ENCODE results near the gene IL3.

Gene IL3

GRCh38 chr5:132073231-132074013 lies 13.0 kb downstream of the IL3 start, which contains the start of gene CSF2:
CSF2 (plus strand) TSS chr5:132073789; CDS start chr5:132073824, 35 bp downstream.
- peak in 1 of 2 donors; percentile 32 for DNase-seq

- no peak for DNase-seq
These were observed 13.8 kb downstream of the IL3 start for GRCh38 chr5:132074091-132074771.

- peak in 1 of 2 donors; percentile 39 for DNase-seq
These were observed 14.6 kb downstream of the IL3 start for GRCh38 chr5:132074772-132075718.

- DNase-seq, result no peak
These were observed 15.2 kb downstream of the IL3 start for GRCh38 chr5:132075719-132076077.

- DNase-seq, result peak in 1 of 2 donors; percentile 34
These were observed 15.9 kb downstream of the IL3 start for GRCh38 chr5:132076202-132076830.

- peak in 1 of 2 donors; percentile 34 for DNase-seq
These were observed 16.5 kb downstream of the IL3 start for GRCh38 chr5:132076983-132077382.

GRCh38 chr5:132079081-132079480 lies 18.6 kb downstream of the IL3 start:
- DNase-seq, result no peak

GRCh38 chr5:132079619-132080018 lies 19.2 kb downstream of the IL3 start:
- no peak for DNase-seq

GRCh38 chr5:132080595-132080994 lies 20.1 kb downstream of the IL3 start:
- no peak for DNase-seq

- DNase-seq, result no peak
These were observed 21.0 kb downstream of the IL3 start for GRCh38 chr5:132081458-132081857.

- no peak for DNase-seq
These were observed 22.0 kb downstream of the IL3 start for GRCh38 chr5:132082329-132083023.

- no peak for DNase-seq
These were observed 22.7 kb downstream of the IL3 start for GRCh38 chr5:132083071-132083678.

GRCh38 chr5:132085686-132086085 lies 25.2 kb downstream of the IL3 start:
- no peak for DNase-seq

- DNase-seq, result no peak
These were observed 25.9 kb downstream of the IL3 start for GRCh38 chr5:132086277-132086794.

- DNase-seq, result no peak
These were observed 26.7 kb downstream of the IL3 start for GRCh38 chr5:132087176-132087575.

- DNase-seq, result no peak
These were observed 27.2 kb downstream of the IL3 start for GRCh38 chr5:132087661-132088060.

- DNase-seq, result no peak
These were observed 28.9 kb downstream of the IL3 start for GRCh38 chr5:132089363-132089762.

GRCh38 chr5:132090107-132090506 lies 29.7 kb downstream of the IL3 start:
- DNase-seq, result no peak

- DNase-seq, result no peak
These were observed 32.8 kb downstream of the IL3 start for GRCh38 chr5:132093271-132093670.

- no peak for DNase-seq
These were observed 34.1 kb downstream of the IL3 start for GRCh38 chr5:132094393-132095076.

GRCh38 chr5:132095077-132095410 lies 34.6 kb downstream of the IL3 start:
- DNase-seq, result no peak

Data from activated CD4-positive, alpha-beta T cell treated with anti-CD3 and anti-CD28 coated beads for 4 hours (primary cell).